IPS-20b (cell line): ENCODE measurements around the gene SSTR3.

Experiments
- H3K27ac ChIP-seq: one replicate; pipeline ENCODE4 v1.5.1; 2013; ENCODE audit warnings: low read length
- H3K27me3 ChIP-seq: 2 replicates; pipeline ENCODE4 v1.6.1; 2013; ENCODE audit warnings: mild to moderate bottlenecking, low read length, inconsistent platforms; ENCODE audit not compliant: insufficient read depth
- H3K36me3 ChIP-seq: 2 replicates; pipeline ENCODE4 v1.6.1; 2013; ENCODE audit warnings: low read depth, mild to moderate bottlenecking, inconsistent platforms, low read length, moderate library complexity; ENCODE audit not compliant: insufficient read depth
- H3K4me1 ChIP-seq: 2 replicates; pipeline ENCODE4 v1.6.1; 2013; ENCODE audit warnings: mild to moderate bottlenecking, control low read depth, inconsistent platforms, low read length, moderate library complexity; ENCODE audit not compliant: insufficient read depth
- H3K4me3 ChIP-seq: 2 replicates; pipeline ENCODE4 v1.5.1; 2013; ENCODE audit warnings: mild to moderate bottlenecking, low read length, inconsistent platforms
- H3K9ac ChIP-seq: 2 replicates; pipeline ENCODE4 v1.6.1; 2013; ENCODE audit warnings: low read depth, mild to moderate bottlenecking, inconsistent platforms, low read length, moderate library complexity
- H3K9me3 ChIP-seq: 2 replicates; pipeline ENCODE4 v1.6.1; 2013; ENCODE audit warnings: mild to moderate bottlenecking, low read depth, low read length, inconsistent platforms; ENCODE audit not compliant: insufficient read depth

SSTR3 gene

DNA sequence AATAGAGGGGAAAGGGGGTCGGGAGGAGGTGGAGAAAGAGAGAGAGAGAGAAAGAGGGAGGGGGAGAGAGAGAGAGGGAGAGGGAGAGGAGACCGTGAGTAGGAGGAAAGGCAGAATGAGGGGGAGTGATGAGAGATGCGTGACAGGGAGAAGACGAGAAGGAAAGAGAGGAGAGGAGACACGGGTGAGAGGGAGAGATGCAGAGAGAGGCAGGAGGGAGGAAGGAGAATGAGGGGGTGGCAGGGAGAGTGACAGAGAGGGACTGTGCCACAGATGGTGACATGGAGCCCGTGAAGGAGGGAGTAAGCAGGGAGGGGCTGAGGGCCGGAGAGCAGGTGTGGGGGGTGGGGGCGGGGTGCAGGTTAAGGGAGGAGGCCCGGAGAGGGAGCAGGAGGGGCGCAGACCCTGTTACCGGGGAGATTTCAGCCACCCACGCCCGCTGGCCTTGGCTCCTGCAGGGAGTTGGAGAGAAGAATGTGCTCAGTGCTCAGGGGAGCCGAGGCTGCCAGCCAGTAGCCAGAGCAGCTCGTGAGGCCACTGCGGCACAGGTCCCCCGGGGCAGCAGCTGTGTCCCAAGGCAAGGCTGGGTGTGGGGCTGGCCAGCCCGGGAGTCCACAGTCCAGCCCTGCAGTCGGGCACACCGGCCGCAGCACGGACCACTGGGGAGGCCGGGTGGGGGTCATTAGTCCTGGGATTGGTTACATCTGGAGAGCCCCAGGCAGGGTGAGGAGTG lies at the start of gene SSTR3:
SSTR3 (minus strand) TSS at position 304 of the 733 bp plus-strand sequence. CDS start 4,674 bp downstream, outside the sequence.
- Histone ChIP-seq H3K36me3 (no peaks in the 10 kb centered on the region), H3K4me1 (no peaks in the 10 kb centered on the region; the same call in 1 of the 2 replicates), H3K27me3 (peaks cover 18% of the 10 kb centered on the region), H3K9ac (peak within 1 kb of the TSS; percentile 20; the same call in 1 of the 2 replicates), H3K27ac (no peak within 1 kb of the TSS), H3K9me3 (no peaks in the 10 kb centered on the region), H3K4me3 (peak within 1 kb of the TSS; percentile 58; the same call in 1 of the 2 replicates)

DNA sequence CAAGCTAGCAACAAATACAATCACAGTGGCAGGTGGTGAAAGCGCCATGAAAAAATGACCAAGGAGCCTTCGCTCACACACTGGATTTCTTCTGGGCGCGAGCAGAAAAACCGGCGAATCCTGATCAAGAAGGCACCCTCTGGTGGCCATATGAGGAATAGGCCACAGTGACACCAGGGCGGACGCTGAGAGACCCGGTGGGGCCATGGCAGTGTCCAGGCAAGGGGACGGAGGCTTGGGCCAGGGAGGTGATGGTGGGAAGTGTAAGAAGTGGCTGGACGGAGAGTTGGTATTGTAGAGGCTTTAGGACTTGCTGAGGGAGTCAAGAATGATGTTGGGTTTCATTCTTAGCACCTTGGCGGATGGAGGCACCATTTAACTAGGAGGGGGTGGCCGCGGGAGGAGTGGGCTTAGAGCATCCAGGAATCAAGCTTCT lies 48.6 kb upstream of the SSTR3 start:
- peaks cover 17% of the 10 kb centered on the region for H3K27me3 ChIP-seq
- no peak overlapping the region for H3K27ac ChIP-seq
- no peak overlapping the region for H3K9ac ChIP-seq
- H3K4me1 ChIP-seq = peaks cover 9% of the 10 kb centered on the region; the same call in 1 of the 2 replicates
- no peak overlapping the region for H3K4me3 ChIP-seq
- H3K9me3 ChIP-seq = peaks cover 11% of the 10 kb centered on the region
- H3K36me3 ChIP-seq = no peaks in the 10 kb centered on the region

DNA sequence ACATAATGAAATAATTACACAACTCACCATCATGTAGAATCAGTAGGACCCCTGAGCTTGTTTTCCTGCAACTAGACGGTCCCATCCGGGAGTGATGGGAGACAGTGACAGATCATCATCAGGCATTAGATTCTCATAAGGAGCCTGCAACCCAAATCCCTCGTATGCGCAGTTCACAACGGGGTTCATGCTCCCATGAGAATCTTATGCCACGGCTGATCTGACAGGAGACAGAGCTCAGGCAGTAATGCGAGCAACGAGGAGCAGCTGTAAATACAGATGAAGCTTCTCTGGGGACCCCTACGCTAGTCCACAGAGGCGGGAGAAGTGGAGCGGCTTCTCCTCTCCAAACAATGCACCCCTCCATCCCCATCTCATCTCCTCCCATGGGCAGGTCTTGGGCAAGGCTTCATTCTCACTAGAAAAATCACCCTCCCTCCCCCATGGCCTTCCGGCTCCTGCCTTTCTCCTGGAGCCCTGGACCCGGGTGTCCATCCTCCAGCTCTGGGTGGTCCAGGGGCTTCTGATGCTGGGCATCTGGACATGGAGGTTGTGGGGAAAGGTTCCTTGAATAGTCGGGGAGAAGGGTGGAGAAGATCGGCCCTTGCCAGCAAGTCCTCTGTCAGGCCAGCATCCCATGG lies 48.0 kb upstream of the SSTR3 start:
- H3K4me1 ChIP-seq = peaks cover 9% of the 10 kb centered on the region; the same call in 1 of the 2 replicates
- no peaks in the 10 kb centered on the region for H3K36me3 ChIP-seq
- H3K9me3 ChIP-seq = peaks cover 11% of the 10 kb centered on the region
- no peak overlapping the region for H3K9ac ChIP-seq
- peaks cover 17% of the 10 kb centered on the region for H3K27me3 ChIP-seq
- H3K27ac ChIP-seq = no peak overlapping the region
- no peak overlapping the region for H3K4me3 ChIP-seq

DNA sequence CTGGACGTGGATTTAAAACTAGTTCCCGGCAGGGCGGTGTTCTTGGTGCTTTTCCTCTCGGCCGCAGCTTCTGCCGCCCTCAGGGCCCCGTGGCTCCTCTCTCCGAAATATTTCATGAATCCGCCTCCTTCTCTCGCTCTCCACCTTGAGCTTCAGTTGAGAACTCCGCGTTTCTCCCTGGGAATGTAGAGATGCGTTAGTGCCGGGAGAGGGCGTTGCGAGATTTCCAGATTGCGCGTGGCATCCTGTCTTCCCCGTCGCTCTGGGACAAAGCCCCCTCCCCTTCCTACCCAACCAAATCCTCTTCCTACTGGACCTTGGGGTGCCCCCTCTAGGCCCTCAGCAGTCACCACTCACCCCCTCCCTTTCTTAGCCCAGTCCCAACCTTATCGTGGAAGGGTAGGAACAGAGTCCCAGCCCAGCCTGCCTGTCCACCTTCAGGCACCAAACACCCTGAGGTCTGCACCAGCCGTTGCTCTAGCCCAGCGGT lies 47.3 kb upstream of the SSTR3 start:
- Histone ChIP-seq H3K27me3 (peaks cover 17% of the 10 kb centered on the region), H3K9me3 (peaks cover 11% of the 10 kb centered on the region), H3K27ac (no peak overlapping the region), H3K4me1 (peaks cover 9% of the 10 kb centered on the region; the same call in 1 of the 2 replicates), H3K9ac (no peak overlapping the region), H3K4me3 (peak overlapping the region; percentile 48; the same call in 1 of the 2 replicates), H3K36me3 (no peaks in the 10 kb centered on the region)

- no peak overlapping the region for H3K27ac ChIP-seq
- no peaks in the 10 kb centered on the region for H3K36me3 ChIP-seq
- H3K4me1 ChIP-seq = peaks cover 9% of the 10 kb centered on the region; the same call in 1 of the 2 replicates
- peaks cover 5% of the 10 kb centered on the region for H3K9me3 ChIP-seq
- peak overlapping the region; percentile 48; the same call in 1 of the 2 replicates for H3K4me3 ChIP-seq
- H3K27me3 ChIP-seq = peaks cover 17% of the 10 kb centered on the region
- no peak overlapping the region for H3K9ac ChIP-seq
Measured at GRCh38 chr22:37258753-37259401, 46.6 kb upstream of the SSTR3 start.

DNA sequence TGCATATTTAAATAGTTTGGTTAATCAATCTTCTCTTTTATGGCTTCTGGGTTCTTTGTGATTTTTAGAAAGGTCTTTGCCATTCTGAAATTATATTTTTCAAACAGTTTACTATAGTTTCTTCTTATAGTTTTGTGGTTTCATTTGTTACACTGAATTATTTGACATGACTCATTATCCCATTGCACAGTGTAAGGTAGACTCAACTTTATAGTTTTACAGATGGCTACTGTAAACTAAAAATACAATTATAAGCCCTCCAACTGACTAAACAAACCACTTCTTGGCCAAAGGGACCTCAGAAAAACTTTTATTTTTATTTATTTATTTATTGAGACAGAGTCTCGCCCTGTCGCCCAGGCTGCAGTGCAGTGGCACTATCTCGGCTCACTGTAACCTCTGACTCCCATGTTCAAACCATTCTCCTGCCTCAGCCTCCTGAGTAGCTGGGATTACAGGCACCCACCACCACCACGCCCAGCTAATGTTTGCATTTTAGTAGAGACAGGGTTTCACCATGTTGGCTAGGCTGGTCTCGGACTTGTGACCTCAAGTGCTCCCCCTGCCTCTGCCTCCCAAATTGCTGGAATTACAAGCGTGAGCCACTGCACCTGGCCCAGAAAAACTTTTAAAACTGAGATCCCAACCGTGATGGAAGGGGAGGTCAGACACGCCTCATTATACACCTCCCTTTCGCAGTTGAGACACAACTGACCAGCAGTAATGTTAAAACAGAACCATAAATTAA lies 45.9 kb upstream of the SSTR3 start:
- Histone ChIP-seq H3K4me1 (peaks cover 9% of the 10 kb centered on the region; the same call in 1 of the 2 replicates), H3K27me3 (peaks cover 17% of the 10 kb centered on the region), H3K9me3 (no peaks in the 10 kb centered on the region), H3K36me3 (no peaks in the 10 kb centered on the region), H3K27ac (no peak overlapping the region), H3K4me3 (no peak overlapping the region), H3K9ac (no peak overlapping the region)

DNA sequence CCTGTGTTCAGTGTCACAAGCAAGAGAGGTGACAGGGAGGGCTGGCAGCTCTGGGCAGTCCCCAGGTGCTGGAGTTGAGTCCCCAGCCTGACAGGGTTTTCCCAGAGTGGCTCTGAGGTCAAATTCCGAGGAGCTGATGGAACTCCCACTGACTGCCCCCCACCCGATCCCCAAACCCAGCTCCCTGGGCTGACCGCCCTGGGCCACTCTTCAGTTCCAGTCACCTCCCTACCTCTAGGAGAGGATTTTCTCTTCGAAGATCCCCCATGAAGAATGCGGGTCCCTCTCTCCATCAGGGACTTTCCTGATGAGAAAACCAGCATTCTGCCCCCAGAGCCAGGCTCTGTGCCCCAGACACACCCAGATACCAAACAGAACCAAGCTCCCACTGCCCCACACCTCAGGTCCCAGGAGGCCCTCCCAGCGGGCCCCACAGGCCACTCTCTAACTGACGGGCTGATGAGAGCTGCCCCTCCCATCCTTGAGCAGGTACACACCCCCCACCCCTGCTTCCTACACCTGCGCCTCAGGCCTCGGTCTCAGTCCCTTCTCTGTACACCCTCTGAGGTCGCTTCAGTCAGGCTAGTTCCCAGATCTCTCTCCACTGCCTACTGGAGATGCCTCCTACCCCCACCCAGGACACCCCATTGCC lies 43.9 kb upstream of the SSTR3 start:
- Histone ChIP-seq H3K27ac (no peak overlapping the region), H3K4me3 (no peak overlapping the region), H3K27me3 (peaks cover 17% of the 10 kb centered on the region), H3K36me3 (no peaks in the 10 kb centered on the region), H3K9me3 (no peaks in the 10 kb centered on the region), H3K9ac (no peak overlapping the region), H3K4me1 (peaks cover 9% of the 10 kb centered on the region; the same call in 1 of the 2 replicates)

DNA sequence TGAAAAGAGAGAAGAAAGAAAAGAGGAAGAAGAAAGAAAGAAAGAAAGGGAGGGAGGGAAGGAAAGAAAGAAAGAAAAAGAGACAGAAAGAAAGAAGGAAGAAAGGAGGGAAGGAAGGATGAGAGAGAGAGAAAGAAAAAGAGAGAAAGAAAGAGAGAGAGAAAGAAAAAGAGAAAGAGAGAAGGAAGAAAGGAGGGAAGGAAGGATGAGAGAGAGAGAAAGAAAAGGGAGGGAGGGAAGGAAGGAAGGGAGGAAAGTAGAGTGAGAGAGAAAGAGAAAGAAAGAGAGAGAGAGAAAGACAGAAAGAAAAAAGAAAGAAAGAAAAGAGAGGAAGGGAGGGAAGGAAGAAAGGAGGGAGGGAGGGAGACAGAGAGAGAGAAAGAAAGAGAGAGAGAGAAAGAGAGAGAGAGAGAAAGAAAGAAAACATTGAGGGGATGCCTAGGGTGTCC lies 43.3 kb upstream of the SSTR3 start:
- Histone ChIP-seq H3K4me1 (peaks cover 9% of the 10 kb centered on the region; the same call in 1 of the 2 replicates), H3K27ac (no peak overlapping the region), H3K9ac (no peak overlapping the region), H3K4me3 (no peak overlapping the region), H3K27me3 (peaks cover 15% of the 10 kb centered on the region), H3K9me3 (no peaks in the 10 kb centered on the region), H3K36me3 (no peaks in the 10 kb centered on the region)

- no peaks in the 10 kb centered on the region for H3K9me3 ChIP-seq
- no peak overlapping the region for H3K9ac ChIP-seq
- no peak overlapping the region for H3K27ac ChIP-seq
- H3K4me1 ChIP-seq = peaks cover 9% of the 10 kb centered on the region; the same call in 1 of the 2 replicates
- no peaks in the 10 kb centered on the region for H3K36me3 ChIP-seq
- peaks cover 8% of the 10 kb centered on the region for H3K27me3 ChIP-seq
- no peak overlapping the region for H3K4me3 ChIP-seq
Measured at GRCh38 chr22:37254867-37255233, 42.6 kb upstream of the SSTR3 start.

GRCh38 chr22:37254209-37254866 lies 42.1 kb upstream of the SSTR3 start:
- Histone ChIP-seq H3K4me1 (peaks cover 9% of the 10 kb centered on the region; the same call in 1 of the 2 replicates), H3K9ac (no peak overlapping the region), H3K4me3 (no peak overlapping the region), H3K27me3 (peaks cover 3% of the 10 kb centered on the region), H3K9me3 (no peaks in the 10 kb centered on the region), H3K36me3 (no peaks in the 10 kb centered on the region), H3K27ac (no peak overlapping the region)
